Karpas-422 (cell line): ENCODE measurements around the gene SYN1. TPM values are rescaled to one million over a fixed set of nuclear protein-coding genes. Genes with fewer than 3 reads are reported as not detected.

Experiments
- DNase-seq: peaks from one replicate; pipeline ENCODE4 v3.0.0-alpha.2; 2015
- H2AFZ ChIP-seq: fragments of 200-600 bp; sonication (generic); 2 replicates; pipeline ENCODE4 v1.6.1; 2014; ENCODE audit warnings: antibody characterized with exemption, low read length, mixed read lengths
- H3K27ac ChIP-seq: fragments of 200-600 bp; sonication (generic); 2 replicates; pipeline ENCODE4 v1.5.1; 2014; ENCODE audit warnings: mild to moderate bottlenecking, low read length, moderate library complexity
- H3K27me3 ChIP-seq: fragments of 200-600 bp; sonication (generic); 2 replicates; pipeline ENCODE4 v1.6.1; 2014; ENCODE audit warnings: low read length, mixed read lengths
- H3K36me3 ChIP-seq: fragments of 200-600 bp; sonication (generic); 2 replicates; pipeline ENCODE4 v1.6.1; 2014; ENCODE audit warnings: low read length, mixed read lengths; ENCODE audit not compliant: insufficient read depth
- H3K4me1 ChIP-seq: fragments of 200-600 bp; sonication (generic); 2 replicates; pipeline ENCODE4 v1.6.1; 2014; ENCODE audit warnings: mild to moderate bottlenecking, low read length, mixed read lengths
- H3K4me2 ChIP-seq: fragments of 200-600 bp; sonication (generic); 2 replicates; pipeline ENCODE4 v1.6.1; 2014; ENCODE audit warnings: low read length, low read depth, mild to moderate bottlenecking; ENCODE audit not compliant: poor library complexity, severe bottlenecking
- H3K4me3 ChIP-seq: fragments of 200-600 bp; sonication (generic); 2 replicates; pipeline ENCODE4 v1.5.1; 2014; ENCODE audit warnings: mild to moderate bottlenecking, antibody characterized with exemption, low read length, mixed read lengths
- H3K79me2 ChIP-seq: fragments of 200-600 bp; sonication (generic); 2 replicates; pipeline ENCODE4 v1.6.1; 2014; ENCODE audit warnings: mild to moderate bottlenecking, low read length, mixed read lengths
- H3K9ac ChIP-seq: fragments of 200-600 bp; sonication (generic); 2 replicates; pipeline ENCODE4 v1.6.0; 2014; ENCODE audit warnings: low read length
- H3K9me2 ChIP-seq: fragments of 200-600 bp; sonication (generic), shearing (Covaris generic); replicated peaks from 2 replicates; pipeline ENCODE4 v1.6.0; 2014; ENCODE audit warnings: mild to moderate bottlenecking, low read length, moderate library complexity; ENCODE audit not compliant: insufficient read depth
- H3K9me3 ChIP-seq: fragments of 300-700, 200-600 bp; sonication (generic); 2 replicates; pipeline ENCODE4 v1.6.1; 2014; ENCODE audit warnings: low read length, mixed read lengths
- H4K20me1 ChIP-seq: fragments of 200-600 bp; sonication (generic); 2 replicates; pipeline ENCODE4 v1.6.1; 2014; ENCODE audit warnings: mild to moderate bottlenecking, antibody characterized with exemption, low read length, low read depth; ENCODE audit not compliant: insufficient read depth
- total RNA-seq: library from RNA; depleted of rRNA; stranded (reverse); fragments of >200 nt; shearing (Covaris generic); gene quantifications from 2 replicates; pipeline ENCODE4 v1.2.3, GENCODE V29; 2014; ENCODE audit warnings: low replicate concordance

Gene SYN1
- total RNA-seq, 1 experiment from 2014 or later, result not detected

GRCh38 chrX:47651043-47651905 is 31.6 kb upstream of the SYN1 start:
- Histone ChIP-seq H3K9me3 (no peaks in the 10 kb centered on the region), H3K4me2 (peak overlapping the region; percentile 77), H3K9me2 (no peaks in the 10 kb centered on the region), H3K27ac (0 out of 2 replicates have a peak overlapping the region, but pooled peaks have one; percentile 17), H3K79me2 (peaks cover 29% of the 10 kb centered on the region), H3K27me3 (no peaks in the 10 kb centered on the region), H2AFZ (no peak overlapping the region), H3K4me3 (peak overlapping the region; percentile 66), H3K9ac (peak overlapping the region; percentile 68), H4K20me1 (no peaks in the 10 kb centered on the region), H3K4me1 (peaks cover 25% of the 10 kb centered on the region), H3K36me3 (peaks cover 4% of the 10 kb centered on the region; the same call in 1 of the 2 replicates)
- DNase-seq, result no peak

GRCh38 chrX:47650164-47651042 is 30.7 kb upstream of the SYN1 start, which contains the start of gene ELK1:
ELK1 (minus strand) TSS chrX:47650563; CDS start chrX:47641441, 9,122 bp downstream.
- Histone ChIP-seq H3K36me3 (peaks cover 4% of the 10 kb centered on the region; the same call in 1 of the 2 replicates), H4K20me1 (no peaks in the 10 kb centered on the region), H3K4me2 (peak within 1 kb of the TSS; percentile 78), H3K9me3 (no peaks in the 10 kb centered on the region), H3K9me2 (no peaks in the 10 kb centered on the region), H3K27ac (0 out of 2 replicates have a peak within 1 kb of the TSS, but pooled peaks have one; percentile 17), H3K9ac (peak within 1 kb of the TSS; percentile 74), H3K79me2 (peaks cover 29% of the 10 kb centered on the region), H3K4me3 (peak within 1 kb of the TSS; percentile 73), H2AFZ (no peak within 1 kb of the TSS), H3K27me3 (no peaks in the 10 kb centered on the region), H3K4me1 (peaks cover 25% of the 10 kb centered on the region)
- peak; percentile 97 for DNase-seq

- H3K9ac ChIP-seq, result peak overlapping the region; percentile 74
- peaks cover 33% of the 10 kb centered on the region for H3K79me2 ChIP-seq
- H3K4me3 ChIP-seq, result peak overlapping the region; percentile 73
- H3K9me2 ChIP-seq, result no peaks in the 10 kb centered on the region
- peaks cover 4% of the 10 kb centered on the region; the same call in 1 of the 2 replicates for H3K36me3 ChIP-seq
- H4K20me1 ChIP-seq, result no peaks in the 10 kb centered on the region
- DNase-seq, result no peak
- H3K9me3 ChIP-seq, result no peaks in the 10 kb centered on the region
- H3K4me2 ChIP-seq, result peak overlapping the region; percentile 78
- no peak overlapping the region for H3K27ac ChIP-seq
- no peak overlapping the region for H2AFZ ChIP-seq
- peaks cover 25% of the 10 kb centered on the region for H3K4me1 ChIP-seq
- no peaks in the 10 kb centered on the region for H3K27me3 ChIP-seq
Observed at GRCh38 chrX:47649781-47650163, 30.1 kb upstream of the SYN1 start.

GRCh38 chrX:47649271-47649670 is 29.6 kb upstream of the SYN1 start:
- no peaks in the 10 kb centered on the region for H3K9me2 ChIP-seq
- no peak overlapping the region for H3K27ac ChIP-seq
- H3K36me3 ChIP-seq, result peaks cover 4% of the 10 kb centered on the region; the same call in 1 of the 2 replicates
- no peaks in the 10 kb centered on the region for H4K20me1 ChIP-seq
- H3K79me2 ChIP-seq, result peaks cover 33% of the 10 kb centered on the region
- H3K9me3 ChIP-seq, result no peaks in the 10 kb centered on the region
- no peak overlapping the region for H2AFZ ChIP-seq
- H3K27me3 ChIP-seq, result no peaks in the 10 kb centered on the region
- no peak for DNase-seq
- peaks cover 25% of the 10 kb centered on the region for H3K4me1 ChIP-seq
- peak overlapping the region; percentile 78 for H3K4me2 ChIP-seq
- peak overlapping the region; percentile 74 for H3K9ac ChIP-seq
- peak overlapping the region; percentile 69 for H3K4me3 ChIP-seq

- 0 out of 2 replicates have a peak, but pooled peaks cover 4% of the 10 kb centered on the region for H4K20me1 ChIP-seq
- DNase-seq, result no peak
- peaks cover 25% of the 10 kb centered on the region for H3K4me1 ChIP-seq
- H3K79me2 ChIP-seq, result peaks cover 42% of the 10 kb centered on the region
- H3K36me3 ChIP-seq, result peaks cover 4% of the 10 kb centered on the region; the same call in 1 of the 2 replicates
- peak overlapping the region; percentile 74; the same call in 1 of the 2 replicates for H3K9ac ChIP-seq
- peak overlapping the region; percentile 78 for H3K4me2 ChIP-seq
- H3K27ac ChIP-seq, result no peak overlapping the region
- H3K27me3 ChIP-seq, result no peaks in the 10 kb centered on the region
- H3K4me3 ChIP-seq, result peak overlapping the region; percentile 69; the same call in 1 of the 2 replicates
- H3K9me3 ChIP-seq, result no peaks in the 10 kb centered on the region
- no peaks in the 10 kb centered on the region for H3K9me2 ChIP-seq
- H2AFZ ChIP-seq, result no peak overlapping the region
Observed at GRCh38 chrX:47648376-47648775, 28.7 kb upstream of the SYN1 start.

- no peaks in the 10 kb centered on the region for H3K9me2 ChIP-seq
- H3K79me2 ChIP-seq, result peaks cover 48% of the 10 kb centered on the region
- no peaks in the 10 kb centered on the region for H3K27me3 ChIP-seq
- H2AFZ ChIP-seq, result no peak overlapping the region
- no peak overlapping the region for H3K4me2 ChIP-seq
- H4K20me1 ChIP-seq, result 0 out of 2 replicates have a peak, but pooled peaks cover 4% of the 10 kb centered on the region
- no peak overlapping the region for H3K9ac ChIP-seq
- DNase-seq, result no peak
- H3K27ac ChIP-seq, result no peak overlapping the region
- peaks cover 5% of the 10 kb centered on the region; the same call in 1 of the 2 replicates for H3K36me3 ChIP-seq
- H3K9me3 ChIP-seq, result no peaks in the 10 kb centered on the region
- no peak overlapping the region for H3K4me3 ChIP-seq
- peaks cover 19% of the 10 kb centered on the region for H3K4me1 ChIP-seq
Observed at GRCh38 chrX:47646636-47647035, 27.0 kb upstream of the SYN1 start.

GRCh38 chrX:47645530-47645929 is 25.9 kb upstream of the SYN1 start:
- Histone ChIP-seq H3K9me2 (no peaks in the 10 kb centered on the region), H3K9me3 (no peaks in the 10 kb centered on the region), H3K36me3 (peaks cover 10% of the 10 kb centered on the region; the same call in 1 of the 2 replicates), H3K4me2 (no peak overlapping the region), H4K20me1 (0 out of 2 replicates have a peak, but pooled peaks cover 4% of the 10 kb centered on the region), H3K27me3 (no peaks in the 10 kb centered on the region), H3K9ac (no peak overlapping the region), H3K27ac (no peak overlapping the region), H2AFZ (no peak overlapping the region), H3K4me1 (peaks cover 12% of the 10 kb centered on the region), H3K4me3 (no peak overlapping the region), H3K79me2 (peaks cover 48% of the 10 kb centered on the region)
- no peak for DNase-seq
